NCI-H1436 treated with DMSO at 0.1 percent for 48 hours (cell line): ENCODE results near the gene ZNF117.
"Not testable (repeated sequence)": the region's sequence is repeated elsewhere in the genome, so short reads cannot be mapped to it uniquely, and the experiment has no call there.

Source experiments
- DNase-seq: peaks from one replicate; lab custom pipeline; 2025; lab: John Stamatoyannopoulos, UW

The ZNF117 gene

DNA sequence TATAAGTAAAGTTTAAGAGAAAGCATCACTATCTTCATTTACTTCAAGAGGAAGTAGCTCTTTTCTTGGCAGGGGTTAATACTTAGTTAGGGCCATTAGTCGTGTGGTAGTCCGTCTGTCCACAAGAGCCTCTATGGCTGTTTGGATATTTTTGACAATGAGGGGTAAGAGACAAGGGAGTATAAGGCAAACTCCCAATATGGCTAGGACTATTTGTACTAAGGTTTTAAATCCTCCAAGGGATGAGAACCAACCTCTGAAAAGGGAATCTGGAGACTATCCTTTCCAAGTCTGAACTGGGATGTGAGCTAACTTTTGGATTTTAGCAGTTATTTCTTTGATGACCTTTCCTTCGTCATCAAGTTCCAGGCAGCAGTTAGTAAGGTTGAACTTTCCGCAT, at the start of gene ZNF117:
TSS of gene ZNF117 (minus strand) at position 101 of the 400 bp plus-strand sequence.
- no peak for DNase-seq

GRCh38 chr7:65038767-65039166, 47.9 kb upstream of the ZNF117 start:
- DNase-seq = not testable (repeated sequence)

- DNase-seq = peak; percentile 27
These were observed 47.2 kb upstream of the ZNF117 start for GRCh38 chr7:65037740-65038688.

- DNase-seq = not testable (repeated sequence)
These were observed 45.7 kb upstream of the ZNF117 start for GRCh38 chr7:65036526-65036925.

GRCh38 chr7:65035469-65035868, 44.6 kb upstream of the ZNF117 start:
- DNase-seq = not testable (repeated sequence)

DNA sequence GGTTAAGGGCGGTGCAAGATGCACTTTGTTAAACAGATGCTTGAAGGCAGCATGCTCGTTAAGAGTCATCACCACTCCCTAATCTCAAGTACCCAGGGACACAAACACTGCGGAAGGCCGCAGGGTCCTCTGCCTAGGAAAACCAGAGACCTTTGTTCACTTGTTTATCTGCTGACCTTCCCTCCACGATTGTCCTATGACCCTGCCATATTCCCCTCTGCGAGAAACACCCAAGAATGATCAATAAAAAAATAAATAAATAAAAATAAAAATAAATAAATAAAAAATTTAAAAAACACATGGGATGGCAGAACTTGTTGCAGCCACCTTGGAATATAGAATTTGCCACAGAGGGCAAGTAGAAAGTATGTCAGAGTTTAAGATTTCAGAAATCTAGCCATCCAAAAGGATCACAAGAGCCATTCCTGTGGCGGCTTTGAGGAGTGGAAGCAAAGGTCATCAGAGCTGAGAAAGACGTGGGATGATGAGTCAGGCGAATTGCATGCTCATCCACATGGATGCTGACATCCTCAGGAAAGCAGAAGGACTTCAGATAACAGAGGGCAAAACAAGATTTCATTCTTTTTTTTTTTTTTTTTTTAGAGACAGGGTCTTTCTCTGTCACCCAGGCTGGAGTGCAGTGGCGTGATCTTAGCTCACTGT, 43.4 kb upstream of the ZNF117 start:
- not testable (repeated sequence) for DNase-seq

GRCh38 chr7:65033391-65033790, 42.6 kb upstream of the ZNF117 start:
- DNase-seq = not testable (repeated sequence)

GRCh38 chr7:65025023-65025422, 34.2 kb upstream of the ZNF117 start:
- not testable (repeated sequence) for DNase-seq

DNA sequence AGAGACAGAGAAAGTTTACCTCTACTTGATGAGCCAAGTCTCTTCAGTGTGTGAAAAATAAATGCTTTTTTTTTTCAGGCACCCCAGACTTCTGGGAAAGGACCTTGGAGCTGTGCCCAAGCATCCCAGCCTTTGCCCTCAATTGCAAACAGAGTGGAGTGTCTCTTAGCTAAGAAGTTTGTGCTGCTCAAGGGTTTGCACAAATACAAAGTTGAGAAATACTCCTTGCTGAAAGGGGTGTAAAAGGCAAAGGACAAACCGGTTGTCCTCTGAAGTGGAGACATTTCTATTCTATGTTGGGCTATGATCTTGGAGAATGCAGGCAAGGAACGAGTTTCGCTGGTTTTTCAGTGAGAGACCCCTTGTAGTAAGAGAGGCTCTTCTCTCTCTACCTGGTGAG, 30.1 kb upstream of the ZNF117 start:
- not testable (repeated sequence) for DNase-seq

- not testable (repeated sequence) for DNase-seq
These were observed 19.0 kb upstream of the ZNF117 start for GRCh38 chr7:65009881-65010280.

- not testable (repeated sequence) for DNase-seq
These were observed 18.6 kb upstream of the ZNF117 start for GRCh38 chr7:65009394-65009793.

DNA sequence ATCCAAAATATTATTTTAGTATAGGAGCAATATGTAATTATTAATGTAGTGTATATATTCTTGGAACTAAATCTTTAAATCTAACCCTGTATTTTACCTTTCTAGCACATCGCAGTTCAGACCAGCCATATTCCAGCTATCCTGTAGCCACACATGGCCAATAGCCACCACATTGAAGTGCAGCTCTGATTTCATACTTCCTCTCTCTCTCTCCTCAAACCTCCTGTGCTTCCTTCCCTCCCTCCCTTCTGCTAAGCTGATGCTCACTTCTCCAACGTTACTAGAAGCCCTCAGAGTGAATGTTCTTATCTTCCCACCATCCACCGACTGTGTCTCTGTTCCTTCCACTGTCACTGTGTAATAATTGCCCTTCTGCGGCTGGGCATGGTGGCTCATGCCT, 16.2 kb upstream of the ZNF117 start:
- DNase-seq = not testable (repeated sequence)

GRCh38 chr7:65006094-65006992, 15.5 kb upstream of the ZNF117 start, which contains the start of gene ERV3-1:
Gene ERV3-1, minus strand, starts transcription at chr7:65006687. Its CDS starts 13,661 bp downstream, at chr7:64993026.
- DNase-seq = peak; percentile 91

DNA sequence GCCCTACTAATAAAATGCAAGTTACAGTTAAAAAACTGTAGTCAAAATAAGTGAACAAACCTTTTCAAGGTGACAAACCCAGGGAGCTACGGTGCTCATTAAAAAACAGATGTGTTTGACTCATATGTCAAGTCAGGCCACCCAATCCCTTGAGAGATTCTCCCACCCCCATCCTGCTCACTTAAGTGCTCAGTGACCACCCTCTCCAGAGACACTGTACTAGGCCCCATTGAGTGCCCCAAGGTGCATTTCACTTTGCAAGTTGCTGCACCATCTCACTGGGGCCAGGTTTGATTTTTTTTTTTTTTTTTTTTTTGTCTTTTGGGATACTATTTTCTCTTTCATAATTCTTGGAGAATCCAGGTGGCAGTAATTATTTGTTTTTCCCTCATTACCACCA, 13.7 kb upstream of the ZNF117 start:
- DNase-seq = no peak

GRCh38 chr7:65002972-65003585, 12.2 kb upstream of the ZNF117 start:
- DNase-seq = no peak

GRCh38 chr7:65001291-65001814, 10.5 kb upstream of the ZNF117 start:
- no peak for DNase-seq

DNA sequence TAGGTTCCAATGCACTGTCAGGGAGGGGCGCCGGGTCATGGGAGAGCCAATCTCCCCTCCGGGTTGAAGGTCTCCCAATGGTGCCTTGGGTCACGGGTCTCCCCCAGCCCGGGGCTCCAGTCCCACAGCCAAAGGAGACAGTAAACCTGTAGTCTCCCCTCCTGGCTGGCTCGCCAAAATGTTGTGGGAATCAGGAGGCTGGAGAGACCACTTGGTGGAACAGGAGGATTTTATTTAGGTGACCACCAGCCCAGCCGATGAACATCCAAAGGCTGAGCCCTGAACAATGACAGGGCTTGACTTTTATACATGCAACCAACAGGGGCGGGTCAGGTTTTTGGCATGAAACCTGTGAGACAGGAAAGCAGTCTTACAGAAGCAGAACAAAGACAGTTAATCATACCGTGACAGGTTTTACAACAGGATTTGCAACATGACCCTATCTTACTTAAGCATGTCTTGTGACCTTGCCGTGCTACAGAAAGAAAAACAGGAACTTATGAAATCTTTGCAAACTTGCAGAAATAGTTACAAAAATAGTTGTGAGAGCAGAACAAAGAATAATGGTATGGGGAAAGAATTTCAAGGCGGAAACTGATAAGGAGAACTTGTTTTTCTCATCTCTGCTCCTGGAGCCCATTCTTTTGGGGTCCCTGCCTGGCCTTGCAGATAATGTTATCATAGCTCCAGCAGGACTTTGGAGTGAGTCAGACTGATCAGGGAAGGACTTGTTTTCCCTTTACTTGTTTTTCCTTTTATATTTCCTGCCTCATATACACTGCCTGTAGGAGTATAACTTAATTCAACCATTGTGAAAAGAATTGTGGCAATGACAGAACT, 8.5 kb upstream of the ZNF117 start:
- no peak for DNase-seq

DNA sequence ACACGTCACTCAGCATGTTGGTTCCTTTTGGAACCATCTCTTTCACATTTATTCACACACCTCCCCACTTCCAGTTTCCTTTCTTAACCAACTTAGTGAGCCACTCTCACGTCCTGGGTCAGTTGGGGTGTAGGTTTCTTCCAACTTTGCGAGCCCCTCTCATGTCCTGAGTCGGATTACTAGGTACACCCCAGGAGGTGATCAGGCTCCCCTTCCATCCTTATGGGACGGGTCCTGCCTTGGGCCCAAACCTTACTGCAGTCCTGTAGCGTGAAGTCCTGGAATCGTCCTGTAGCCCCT, 8.0 kb upstream of the ZNF117 start:
- no peak for DNase-seq

DNA sequence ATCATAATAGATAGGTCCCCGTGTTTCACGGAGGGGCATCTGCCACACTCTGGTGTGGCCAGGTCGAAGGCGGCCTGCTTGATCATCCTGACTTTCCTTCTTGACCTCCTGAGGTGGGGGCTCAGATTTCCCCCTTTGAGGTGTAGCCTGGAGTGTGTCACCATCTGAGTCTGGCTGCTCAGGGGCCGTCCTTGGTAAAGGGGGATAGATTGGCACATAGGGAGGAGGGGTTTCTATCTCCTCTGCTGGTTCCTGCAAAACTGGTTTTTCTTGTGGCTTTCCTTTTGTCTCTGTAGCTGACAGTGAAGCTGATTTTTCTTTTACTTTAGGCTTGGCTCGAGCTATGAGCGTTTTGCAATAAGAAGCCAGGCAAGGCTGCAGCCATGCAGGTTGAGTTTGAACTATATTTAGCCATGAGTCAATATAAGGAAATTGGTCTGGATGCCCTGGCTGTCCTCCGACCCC, 7.1 kb upstream of the ZNF117 start:
- no peak for DNase-seq

GRCh38 chr7:64997164-64997908, 6.5 kb upstream of the ZNF117 start:
- DNase-seq = no peak
